Measurements from ENCODE around the gene STAT4. TPM values are rescaled to one million over a fixed set of nuclear protein-coding genes. Genes with fewer than 3 reads are reported as not detected.

Gene STAT4
- total RNA-seq, 1 experiment from 2014 or later: 0.85 TPM

DNA sequence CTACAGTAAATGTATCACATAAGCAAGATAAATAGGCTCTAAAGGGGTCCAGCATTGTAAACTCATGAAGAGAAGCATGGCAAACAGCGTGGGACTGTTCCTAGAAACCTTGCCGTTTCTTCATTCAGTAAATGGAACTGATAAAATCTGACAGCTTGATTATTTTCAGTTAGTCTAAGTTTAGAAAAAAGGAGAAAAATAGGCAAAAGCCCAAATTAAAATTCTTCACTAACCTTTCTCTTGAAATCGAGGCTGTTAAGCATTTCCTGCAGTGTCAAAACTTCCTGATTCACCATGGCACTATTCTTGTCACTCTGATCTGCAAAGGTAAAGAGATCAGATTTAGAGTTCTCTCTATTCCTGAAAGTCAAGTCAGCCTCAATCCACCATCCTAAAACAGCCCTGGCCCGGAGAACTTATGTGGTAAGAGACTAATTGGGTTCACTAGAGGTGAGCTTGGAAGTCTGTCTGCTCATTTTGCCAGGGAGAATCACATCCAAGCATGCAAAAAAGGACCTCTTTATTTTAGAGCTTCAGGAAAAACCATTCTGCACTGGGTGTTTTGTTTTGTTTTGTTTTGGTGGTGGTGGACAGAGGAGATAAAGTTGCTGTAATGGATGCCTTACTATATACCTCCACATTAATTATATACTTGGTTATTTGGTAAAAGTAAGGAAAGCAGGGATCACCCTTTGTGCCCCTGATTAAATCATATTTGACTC is 84.4 kb downstream of the STAT4 start:
- intact Hi-C loops (cut with micrococcal nuclease; ENCODE audit: unreplicated experiment): no loop called here

DNA sequence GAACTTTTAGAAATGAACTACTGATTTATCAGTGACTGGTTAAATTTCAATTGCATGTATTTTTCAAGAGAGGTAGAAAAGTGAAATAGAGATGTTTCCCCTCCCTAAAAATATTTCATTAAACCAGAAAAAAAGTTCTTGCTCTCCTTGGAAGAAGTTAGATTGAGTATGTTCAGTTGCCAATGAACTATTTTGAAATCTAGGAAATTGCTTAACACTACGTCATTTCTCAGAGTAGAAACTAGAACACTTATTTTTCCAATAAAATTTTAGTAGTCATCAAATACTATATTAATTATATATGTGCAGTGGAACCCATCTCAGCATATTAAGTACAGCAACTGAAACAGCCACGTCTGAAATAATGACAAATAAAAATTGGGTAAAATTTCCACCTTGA is 85.0 kb downstream of the STAT4 start:
- no TSS peak for BruUV-seq (replicated peaks)
- Mint-ChIP-seq H3K4me1 (ENCODE audit: low read depth, unreplicated experiment) (no peaks in the 10 kb centered on the region), H3K27ac (ENCODE audit: unreplicated experiment) (no peak overlapping the region), H3K9me3 (ENCODE audit: low read depth, unreplicated experiment) (no peaks in the 10 kb centered on the region), H3K36me3 (ENCODE audit: insufficient read depth, unreplicated experiment) (no peaks in the 10 kb centered on the region), H3K4me3 (ENCODE audit: low read depth, unreplicated experiment) (no peak overlapping the region), H3K27me3 (ENCODE audit: unreplicated experiment) (no peaks in the 10 kb centered on the region)
- TF ChIP-seq, protein P1, sequence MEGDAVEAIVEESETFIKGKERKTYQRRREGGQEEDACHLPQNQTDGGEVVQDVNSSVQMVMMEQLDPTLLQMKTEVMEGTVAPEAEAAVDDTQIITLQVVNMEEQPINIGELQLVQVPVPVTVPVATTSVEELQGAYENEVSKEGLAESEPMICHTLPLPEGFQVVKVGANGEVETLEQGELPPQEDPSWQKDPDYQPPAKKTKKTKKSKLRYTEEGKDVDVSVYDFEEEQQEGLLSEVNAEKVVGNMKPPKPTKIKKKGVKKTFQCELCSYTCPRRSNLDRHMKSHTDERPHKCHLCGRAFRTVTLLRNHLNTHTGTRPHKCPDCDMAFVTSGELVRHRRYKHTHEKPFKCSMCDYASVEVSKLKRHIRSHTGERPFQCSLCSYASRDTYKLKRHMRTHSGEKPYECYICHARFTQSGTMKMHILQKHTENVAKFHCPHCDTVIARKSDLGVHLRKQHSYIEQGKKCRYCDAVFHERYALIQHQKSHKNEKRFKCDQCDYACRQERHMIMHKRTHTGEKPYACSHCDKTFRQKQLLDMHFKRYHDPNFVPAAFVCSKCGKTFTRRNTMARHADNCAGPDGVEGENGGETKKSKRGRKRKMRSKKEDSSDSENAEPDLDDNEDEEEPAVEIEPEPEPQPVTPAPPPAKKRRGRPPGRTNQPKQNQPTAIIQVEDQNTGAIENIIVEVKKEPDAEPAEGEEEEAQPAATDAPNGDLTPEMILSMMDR (IDR thresholded peaks at IDR 0.05; ENCODE audit: unreplicated experiment): no peak
- intact Hi-C loops (cut with micrococcal nuclease; ENCODE audit: unreplicated experiment): no loop called here
- no peak for DNase-seq
- CTCF ChIA-PET: no interaction called here

More for the DNA sequence above, 84.4 kb downstream of the STAT4 start:
- no peak overlapping the region for H3K4me3 Mint-ChIP-seq (ENCODE audit: low read depth, unreplicated experiment)
- H3K36me3 Mint-ChIP-seq (ENCODE audit: insufficient read depth, unreplicated experiment): no peaks in the 10 kb centered on the region
- H3K27me3 Mint-ChIP-seq (ENCODE audit: unreplicated experiment): no peaks in the 10 kb centered on the region
- no peaks in the 10 kb centered on the region for H3K4me1 Mint-ChIP-seq (ENCODE audit: low read depth, unreplicated experiment)
- BruUV-seq (replicated peaks): no TSS peak
- no peak overlapping the region for H3K27ac Mint-ChIP-seq (ENCODE audit: unreplicated experiment)
- CTCF ChIA-PET: no interaction called here
- TF ChIP-seq, protein P1 (IDR thresholded peaks at IDR 0.05; ENCODE audit: unreplicated experiment): no peak
- DNase-seq: no peak
- H3K9me3 Mint-ChIP-seq (ENCODE audit: low read depth, unreplicated experiment): no peaks in the 10 kb centered on the region

DNA sequence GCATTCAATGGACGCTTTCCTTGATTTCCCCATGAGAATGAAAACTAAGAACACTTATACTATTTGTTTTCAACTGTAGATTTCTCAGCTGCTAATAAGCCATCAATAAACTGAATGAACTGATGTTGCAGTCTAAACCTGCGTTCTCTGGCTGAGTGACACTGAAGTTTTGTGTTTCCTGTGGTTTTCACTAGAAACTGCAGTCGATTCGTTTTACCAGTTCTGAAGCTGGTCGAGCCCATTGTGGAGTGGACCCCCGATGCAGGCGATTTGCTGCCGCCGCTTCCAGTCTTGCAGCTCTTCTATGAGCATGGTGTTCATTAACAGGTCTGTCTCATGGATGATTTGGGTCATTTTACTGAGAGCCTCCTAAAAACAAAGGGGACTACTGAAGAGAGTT is 86.2 kb downstream of the STAT4 start:
- no peak overlapping the region for H3K27ac Mint-ChIP-seq (ENCODE audit: unreplicated experiment)
- CTCF ChIA-PET: no interaction called here
- TF ChIP-seq, protein P1 (IDR thresholded peaks at IDR 0.05; ENCODE audit: unreplicated experiment): no peak
- H3K27me3 Mint-ChIP-seq (ENCODE audit: unreplicated experiment): no peaks in the 10 kb centered on the region
- no peaks in the 10 kb centered on the region for H3K4me1 Mint-ChIP-seq (ENCODE audit: low read depth, unreplicated experiment)
- no peak overlapping the region for H3K4me3 Mint-ChIP-seq (ENCODE audit: low read depth, unreplicated experiment)
- no peaks in the 10 kb centered on the region for H3K9me3 Mint-ChIP-seq (ENCODE audit: low read depth, unreplicated experiment)
- intact Hi-C loops (cut with micrococcal nuclease; ENCODE audit: unreplicated experiment): no loop called here
- no peaks in the 10 kb centered on the region for H3K36me3 Mint-ChIP-seq (ENCODE audit: insufficient read depth, unreplicated experiment)
- no TSS peak for BruUV-seq (replicated peaks)
- no peak for DNase-seq

DNA sequence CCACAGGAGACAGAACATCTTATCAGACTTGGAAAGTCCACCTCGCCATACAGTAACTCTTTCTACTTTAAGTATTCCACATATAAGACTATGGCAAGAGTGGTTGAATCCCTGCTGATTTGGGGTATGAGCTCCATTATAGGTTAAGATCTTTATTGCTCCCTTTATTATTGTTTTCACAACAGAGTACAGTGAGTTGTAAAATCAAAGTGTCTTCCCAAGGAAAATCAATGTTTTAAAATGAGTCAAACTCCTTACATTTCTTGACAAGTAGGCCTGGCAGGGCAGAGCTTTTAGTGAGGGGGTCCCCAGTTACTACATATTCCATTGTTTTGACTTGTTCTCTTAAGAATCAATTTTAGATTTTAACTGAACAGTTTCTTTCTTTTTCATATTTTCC is 87.2 kb downstream of the STAT4 start:
- H3K27ac Mint-ChIP-seq (ENCODE audit: unreplicated experiment): no peak overlapping the region
- no peaks in the 10 kb centered on the region for H3K27me3 Mint-ChIP-seq (ENCODE audit: unreplicated experiment)
- intact Hi-C loops (cut with micrococcal nuclease; ENCODE audit: unreplicated experiment): no loop called here
- no peak overlapping the region for H3K4me3 Mint-ChIP-seq (ENCODE audit: low read depth, unreplicated experiment)
- H3K36me3 Mint-ChIP-seq (ENCODE audit: insufficient read depth, unreplicated experiment): no peaks in the 10 kb centered on the region
- no peak for DNase-seq
- H3K4me1 Mint-ChIP-seq (ENCODE audit: low read depth, unreplicated experiment): no peaks in the 10 kb centered on the region
- no TSS peak for BruUV-seq (replicated peaks)
- TF ChIP-seq, protein P1 (IDR thresholded peaks at IDR 0.05; ENCODE audit: unreplicated experiment): no peak
- no peaks in the 10 kb centered on the region for H3K9me3 Mint-ChIP-seq (ENCODE audit: low read depth, unreplicated experiment)
- CTCF ChIA-PET: no interaction called here
